ENCODE measurements around the gene ARHGAP24. TPM values are rescaled to one million over a fixed set of nuclear protein-coding genes. Genes with fewer than 3 reads are reported as not detected.

Gene ARHGAP24
- total and polyA plus RNA-seq, 2 experiments from 2014 or later: 5.1 to 8.6 TPM

DNA sequence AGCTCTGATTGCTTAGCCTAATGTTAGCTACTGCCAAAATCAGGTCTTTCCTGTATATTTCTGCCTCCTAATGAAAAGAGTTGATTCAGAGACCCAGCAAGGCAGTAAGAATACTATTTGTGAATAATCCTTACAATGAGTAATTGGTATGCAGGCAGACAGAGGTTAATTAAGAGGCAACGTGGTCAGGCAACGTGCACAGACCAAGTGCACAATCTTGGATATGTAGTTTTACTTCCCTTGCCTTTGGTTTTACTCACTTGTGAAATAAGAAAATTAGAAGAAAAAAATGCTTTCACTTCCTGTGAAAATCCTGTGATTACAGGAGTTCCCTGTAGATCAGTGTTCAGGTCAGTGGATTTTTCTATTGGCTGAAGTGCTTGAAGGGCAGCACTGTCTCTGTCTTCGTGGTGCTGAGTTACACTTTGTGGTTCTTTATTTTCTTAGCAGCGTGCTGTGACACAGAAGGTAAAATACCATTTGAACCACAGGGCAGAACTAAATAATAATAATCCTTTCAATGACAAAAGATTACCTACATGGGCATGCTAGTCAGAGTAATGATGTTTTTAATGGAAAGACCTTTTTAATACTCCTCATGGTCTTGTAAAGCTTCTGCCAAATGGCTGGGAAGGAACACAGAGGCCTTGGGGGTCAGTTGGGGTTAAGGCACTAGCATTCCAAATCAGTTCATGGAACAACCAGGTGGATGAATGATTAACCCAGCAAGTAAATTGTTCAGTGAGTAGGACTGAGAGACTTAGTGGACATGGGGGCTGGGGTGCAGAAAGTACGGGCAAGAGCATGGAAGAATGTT, 454.0 kb downstream of the ARHGAP24 start:
- Histone ChIP-seq H3K9me3 (ENCODE audit: low read depth) (no peaks in the 10 kb centered on the region), H3K4me3 (no peak overlapping the region), H3K4me1 (ENCODE audit: low read depth) (peaks cover 21% of the 10 kb centered on the region), H3K27me3 (no peaks in the 10 kb centered on the region), H3K27ac (no peak overlapping the region), H3K36me3 (no peaks in the 10 kb centered on the region)
- DNase-seq (ENCODE audit: low read depth in 1 of 2, low spot score in 1 of 2): peak in 1 of 2 donors; percentile 29
- no peak for TF ChIP-seq CTCF (IDR thresholded peaks at IDR 0.05; ENCODE audit: low read depth, low read length)

GRCh38 chr4:85929961-85930665, 455.2 kb downstream of the ARHGAP24 start:
- Histone ChIP-seq H3K9me3 (ENCODE audit: low read depth) (no peaks in the 10 kb centered on the region), H3K4me1 (ENCODE audit: low read depth) (peaks cover 24% of the 10 kb centered on the region), H3K4me3 (no peak overlapping the region), H3K27ac (no peak overlapping the region), H3K36me3 (no peaks in the 10 kb centered on the region), H3K27me3 (no peaks in the 10 kb centered on the region)
- no peak for TF ChIP-seq CTCF (IDR thresholded peaks at IDR 0.05; ENCODE audit: low read depth, low read length)
- DNase-seq (ENCODE audit: low read depth in 1 of 2, low spot score in 1 of 2): peak in 1 of 2 donors; percentile 23

DNA sequence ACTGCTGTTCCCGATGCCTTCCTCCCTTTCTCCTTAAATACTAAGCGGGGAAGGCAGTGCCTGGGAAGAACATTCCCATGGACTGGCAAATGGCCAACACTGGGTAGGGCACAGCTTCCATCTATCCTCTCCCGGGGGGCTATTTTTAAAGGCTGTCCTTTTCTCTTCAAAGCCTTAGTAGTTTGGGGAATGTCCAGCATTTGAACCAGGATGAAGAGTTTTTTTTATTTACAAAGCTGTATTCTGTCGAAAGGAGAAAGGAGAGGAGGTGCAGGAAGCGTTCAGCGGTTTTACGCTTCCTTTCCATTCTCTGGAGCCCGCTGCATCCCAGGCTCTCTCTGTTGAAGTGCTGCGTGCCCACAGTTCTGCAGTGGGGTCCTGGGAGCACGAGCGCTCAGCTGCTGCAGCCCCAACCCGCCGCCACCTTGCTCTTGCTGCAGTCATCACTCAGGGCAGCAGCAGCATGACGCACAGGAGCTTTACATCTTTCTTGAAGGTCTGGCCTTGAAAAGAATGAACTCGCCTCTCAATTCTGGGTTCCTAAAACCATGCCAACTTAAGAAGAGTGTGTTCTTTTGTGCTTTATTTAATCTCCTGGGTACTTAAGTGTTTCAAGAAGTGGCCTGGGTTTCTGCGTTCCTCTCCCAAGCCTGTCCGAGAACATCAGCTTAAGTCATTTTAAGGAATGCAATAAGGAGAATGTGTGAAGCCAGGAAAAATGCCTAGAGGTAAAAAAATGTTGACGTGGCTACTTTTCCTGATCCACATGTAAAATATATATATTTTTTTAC, 457.7 kb downstream of the ARHGAP24 start:
- no peak for TF ChIP-seq CTCF (IDR thresholded peaks at IDR 0.05; ENCODE audit: low read depth, low read length)
- Histone ChIP-seq H3K9me3 (ENCODE audit: low read depth) (no peaks in the 10 kb centered on the region), H3K27ac (peak overlapping the region; percentile 16), H3K4me3 (no peak overlapping the region), H3K27me3 (no peaks in the 10 kb centered on the region), H3K4me1 (ENCODE audit: low read depth) (peaks cover 24% of the 10 kb centered on the region), H3K36me3 (no peaks in the 10 kb centered on the region)
- peak; percentile 22 to 37 for DNase-seq (ENCODE audit: low read depth in 1 of 2, low spot score in 1 of 2)

DNA sequence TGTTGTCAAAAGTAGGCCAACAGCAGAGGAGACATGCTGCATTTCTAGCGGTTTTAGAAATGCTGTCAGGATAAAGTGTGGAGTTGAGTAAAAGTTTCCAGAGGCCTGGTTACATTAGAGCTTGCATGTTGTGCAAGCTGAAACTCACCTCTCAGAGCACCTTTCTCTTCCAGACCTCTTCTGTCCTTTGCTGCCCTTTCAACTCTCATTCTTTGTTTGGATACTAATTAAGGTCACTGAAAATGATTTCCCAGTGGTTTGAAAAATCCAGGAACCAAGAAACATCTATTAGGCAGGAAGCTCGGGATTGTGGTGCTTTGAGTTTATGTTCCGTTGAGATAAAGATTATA, 458.3 kb downstream of the ARHGAP24 start:
- H3K27ac ChIP-seq: peak overlapping the region; percentile 16
- no peaks in the 10 kb centered on the region for H3K36me3 ChIP-seq
- no peak for TF ChIP-seq CTCF (IDR thresholded peaks at IDR 0.05; ENCODE audit: low read depth, low read length)
- H3K9me3 ChIP-seq (ENCODE audit: low read depth): no peaks in the 10 kb centered on the region
- H3K4me3 ChIP-seq: no peak overlapping the region
- peaks cover 24% of the 10 kb centered on the region for H3K4me1 ChIP-seq (ENCODE audit: low read depth)
- no peak for DNase-seq (ENCODE audit: low read depth in 1 of 2, low spot score in 1 of 2)
- H3K27me3 ChIP-seq: no peaks in the 10 kb centered on the region

DNA sequence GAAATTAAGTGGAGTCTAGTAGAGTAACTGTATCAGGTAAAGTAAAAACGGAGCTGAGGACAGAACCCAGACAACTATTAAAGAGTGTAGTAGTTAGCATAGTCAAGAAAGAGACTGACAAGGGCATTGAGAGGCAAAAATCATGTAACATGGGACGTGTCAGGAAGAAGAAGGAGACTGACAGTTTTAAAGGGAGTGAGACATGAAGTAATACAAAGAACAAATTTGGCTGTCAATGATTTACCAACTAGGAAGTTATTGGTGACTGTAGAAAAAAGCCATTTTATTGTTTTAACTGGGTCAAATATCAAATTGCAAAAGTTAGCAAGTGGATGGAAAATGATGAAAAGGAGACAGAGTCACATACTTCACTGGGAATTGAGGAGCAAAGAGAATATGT, 462.6 kb downstream of the ARHGAP24 start:
- H3K27ac ChIP-seq: no peak overlapping the region
- H3K9me3 ChIP-seq (ENCODE audit: low read depth): no peaks in the 10 kb centered on the region
- TF ChIP-seq CTCF (IDR thresholded peaks at IDR 0.05; ENCODE audit: low read depth, low read length): no peak
- no peak for DNase-seq (ENCODE audit: low read depth in 1 of 2, low spot score in 1 of 2)
- no peaks in the 10 kb centered on the region for H3K36me3 ChIP-seq
- H3K27me3 ChIP-seq: no peaks in the 10 kb centered on the region
- no peak overlapping the region for H3K4me3 ChIP-seq
- H3K4me1 ChIP-seq (ENCODE audit: low read depth): peaks cover 16% of the 10 kb centered on the region
